Gastrocnemius medialis (tissue), 4 donors: ENCODE data around the gene TNS4. TPM values are rescaled to one million over a fixed set of nuclear protein-coding genes. Genes with fewer than 3 reads are reported as not detected.
"Not testable (repeated sequence)": the region's sequence is repeated elsewhere in the genome, so short reads cannot be mapped to it uniquely, and the experiment has no call there.

Source experiments
- ATAC-seq, 2 donors: fragments of 150-250 bp; one replicate each; pipeline ENCODE4 v1.9.1; 2016
- DNase-seq, 2 donors: peaks; one replicate each; pipeline ENCODE4 v3.0.0-alpha.2; 2019
- H3K27ac ChIP-seq, 4 donors: fragments of 200-600 bp; sonication (generic); 1 replicate in 1 of 4; 2 replicates in 3 of 4; pipeline ENCODE4 v1.5.1; 2016 to 2018; ENCODE audit warnings: mild to moderate bottlenecking in 2 of 4, moderate library complexity in 1 of 4
- H3K27me3 ChIP-seq, 3 donors: fragments of 200-600 bp; sonication (generic) in 2 of 3; 1 replicate in 1 of 3; 2 replicates in 2 of 3; pipeline versions ENCODE4 v1.5.1 to v1.6.0; 2016 to 2019; ENCODE audit warnings: mild to moderate bottlenecking in 1 of 3, moderate library complexity in 1 of 3
- H3K36me3 ChIP-seq, 2 donors: fragments of 200-600 bp; sonication (generic) in 1 of 2; one replicate each; pipeline ENCODE4 v1.5.1; 2017 to 2018
- H3K4me1 ChIP-seq, 2 donors: fragments of 200-600 bp; sonication (generic) in 1 of 2; one replicate each; pipeline ENCODE4 v1.5.1; 2016 to 2017; ENCODE audit warnings: mild to moderate bottlenecking in 2 of 2
- H3K4me3 ChIP-seq, 4 donors: fragments of 200-600 bp; sonication (generic) in 3 of 4; 1 replicate in 1 of 4; 2 replicates in 3 of 4; pipeline ENCODE4 v1.5.1; 2016 to 2019; ENCODE audit warnings: mild to moderate bottlenecking in 2 of 4
- H3K9me3 ChIP-seq, 3 donors: fragments of 200-600 bp; sonication (generic) in 2 of 3; 1 replicate in 1 of 3; 2 replicates in 2 of 3; pipeline ENCODE4 v1.5.1; 2016 to 2019
- CTCF ChIP-seq, 5 experiments: fragments of 450-650 bp in 3 of 5; fragments of 200-600 bp in 2 of 5; sonication (generic) in 2 of 5; IDR thresholded peaks in 4 of 5; conservative IDR thresholded peaks in 1 of 5; 1 replicate in 4 of 5; 2 replicates in 1 of 5; pipeline ENCODE4 v1.5.1; 2016 to 2019; ENCODE audit warnings: antibody characterized with exemption in 5 of 5, mild to moderate bottlenecking in 3 of 5, moderate library complexity in 3 of 5
- POLR2A ChIP-seq, 2 donors: fragments of 450-650 bp; IDR thresholded peaks; one replicate each; pipeline ENCODE4 v1.6.1; 2017; ENCODE audit warnings: antibody characterized with exemption in 2 of 2, mild to moderate bottlenecking in 2 of 2, moderate library complexity in 2 of 2
- in situ Hi-C, 4 donors: fragments of 200-750 bp; cut with MboI; loops; one replicate each; pipeline versions ENCODE4 v1.15.0 to v1.8.0; 2017; ENCODE audit warnings: low sequenced_read_pairs in 4 of 4
- intact Hi-C: fragments of 100-400 bp; cut with DNase I; formaldehyde crosslinking; loops from one replicate; pipeline ENCODE4 v1.15.1; 2023; ENCODE audit warnings: low total_unique reads
- total RNA-seq, 4 donors: library from RNA; depleted of rRNA; stranded (reverse); fragments of >200 nt; gene quantifications; one replicate each; pipeline versions ENCODE4 v1.1.0 to v1.2.3, GENCODE V29; 2016

The TNS4 gene
- total RNA-seq, 4 donors from 2014 or later, result 0.18 TPM; not detected in 3

GRCh38 chr17:40547785-40548478, 46.5 kb upstream of the TNS4 start:
- Histone ChIP-seq H3K4me3 (no peak overlapping the region), H3K27ac (peak overlapping the region; percentile 73 to 82 (median 76))
- in situ Hi-C loops, result loop anchor here in 1 of 4 donors (25.0 kb wide), 1 partner anchor 111 kb away; the partner anchor contains the start of gene IGFBP4

GRCh38 chr17:40547079-40547784, 45.8 kb upstream of the TNS4 start:
- H3K36me3 ChIP-seq, result no peaks in the 10 kb centered on the region
- no peaks in the 10 kb centered on the region for H3K9me3 ChIP-seq
- no peaks in the 10 kb centered on the region for H3K27me3 ChIP-seq
- intact Hi-C loops, result no loop called here
- peaks cover 46 to 60% of the 10 kb centered on the region in 2 donors for H3K4me1 ChIP-seq
- in situ Hi-C loops, result loop anchor here in 1 of 4 donors (25.0 kb wide), 1 partner anchor 110 kb away; the partner anchor contains the start of gene IGFBP4
- no peak for ATAC-seq
- H3K4me3 ChIP-seq, result no peak overlapping the region
- peak overlapping the region in 1 of 4 donors; percentile 78 for H3K27ac ChIP-seq
- no peak for TF ChIP-seq CTCF (IDR thresholded peaks at IDR 0.05 in 4 of 5, conservative IDR thresholded peaks at IDR 0.05 in 1 of 5)
- TF ChIP-seq POLR2A (IDR thresholded peaks at IDR 0.05), result no peak
- DNase-seq, result no peak

More at GRCh38 chr17:40547785-40548478, 46.5 kb upstream of the TNS4 start:
- no peaks in the 10 kb centered on the region for H3K9me3 ChIP-seq
- ATAC-seq (no peak), DNase-seq (no peak)
- H3K36me3 ChIP-seq, result no peaks in the 10 kb centered on the region
- H3K4me1 ChIP-seq, result peaks cover 47 to 60% of the 10 kb centered on the region in 2 donors
- H3K27me3 ChIP-seq, result no peaks in the 10 kb centered on the region
- TF ChIP-seq CTCF (IDR thresholded peaks at IDR 0.05 in 4 of 5, conservative IDR thresholded peaks at IDR 0.05 in 1 of 5) (no peak), POLR2A (IDR thresholded peaks at IDR 0.05) (no peak)
- intact Hi-C loops, result no loop called here

- H3K36me3 ChIP-seq, H3K4me3 ChIP-seq, ATAC-seq, H3K27ac ChIP-seq, intact Hi-C loops, H3K9me3 ChIP-seq, H3K27me3 ChIP-seq, DNase-seq: not testable (repeated sequence)
- in situ Hi-C loops, result loop anchor here in 1 of 4 donors (25.0 kb wide), 1 partner anchor 109 kb away; the partner anchor contains the start of gene IGFBP4
- peaks cover 46 to 59% of the 10 kb centered on the region in 2 donors for H3K4me1 ChIP-seq
These were observed 45.1 kb upstream of the TNS4 start for GRCh38 chr17:40546497-40546896.

GRCh38 chr17:40545660-40546059, 44.2 kb upstream of the TNS4 start:
- no peak overlapping the region for H3K27ac ChIP-seq
- no peaks in the 10 kb centered on the region for H3K27me3 ChIP-seq
- DNase-seq (no peak), ATAC-seq (no peak)
- no peaks in the 10 kb centered on the region for H3K36me3 ChIP-seq
- H3K4me3 ChIP-seq, result no peak overlapping the region
- H3K9me3 ChIP-seq, result no peaks in the 10 kb centered on the region
- intact Hi-C loops (no loop called here), in situ Hi-C loops (loop anchor here in 1 of 4 donors (25.0 kb wide), 1 partner anchor 108 kb away; the partner anchor contains the start of gene IGFBP4)
- TF ChIP-seq CTCF (IDR thresholded peaks at IDR 0.05 in 4 of 5, conservative IDR thresholded peaks at IDR 0.05 in 1 of 5) (no peak), POLR2A (IDR thresholded peaks at IDR 0.05) (no peak)
- H3K4me1 ChIP-seq, result peaks cover 41 to 57% of the 10 kb centered on the region in 2 donors
